Loucy (cell line): ENCODE data around the gene MUC6.

Source experiments
- H2AFZ ChIP-seq: fragments of 200-600 bp; sonication (generic); 2 replicates; pipeline ENCODE4 v1.6.0; 2016; ENCODE audit warnings: antibody characterized with exemption, mild to moderate bottlenecking, low read length, moderate library complexity
- H3F3A ChIP-seq: fragments of 200-600 bp; 2 replicates; pipeline ENCODE4 v1.6.0; 2016; ENCODE audit warnings: antibody characterized with exemption, low read depth, mild to moderate bottlenecking
- H3K27me3 ChIP-seq: fragments of 200-600 bp; sonication (generic); 2 replicates; pipeline ENCODE4 v1.6.1; 2014; ENCODE audit warnings: low read length, mild to moderate bottlenecking; ENCODE audit not compliant: insufficient read depth, poor library complexity, severe bottlenecking
- H3K36me3 ChIP-seq: fragments of 200-600 bp; sonication (generic); 2 replicates; pipeline ENCODE4 v1.6.1; 2016; ENCODE audit warnings: low read length; ENCODE audit not compliant: insufficient read depth
- H3K4me1 ChIP-seq: fragments of 200-600 bp; sonication (generic); 2 replicates; pipeline ENCODE4 v1.5.1; 2014; ENCODE audit warnings: low read length, mild to moderate bottlenecking; ENCODE audit not compliant: insufficient read depth, poor library complexity, severe bottlenecking
- H3K4me2 ChIP-seq: fragments of 200-600 bp; sonication (generic); 2 replicates; pipeline ENCODE4 v1.6.0; 2014; ENCODE audit warnings: antibody characterized with exemption, low read length, low read depth, mild to moderate bottlenecking; ENCODE audit not compliant: poor library complexity, severe bottlenecking
- H3K4me3 ChIP-seq: fragments of 200-600 bp; sonication (generic); 2 replicates; pipeline ENCODE4 v1.5.1; 2014; ENCODE audit warnings: low read length, mild to moderate bottlenecking, mixed read lengths; ENCODE audit not compliant: poor library complexity, severe bottlenecking
- H3K79me2 ChIP-seq: fragments of 200-600 bp; sonication (generic); 2 replicates; pipeline ENCODE4 v1.6.1; 2014; ENCODE audit warnings: low read length; ENCODE audit not compliant: insufficient read depth
- H3K9ac ChIP-seq: fragments of 200-600 bp; sonication (generic); 2 replicates; pipeline ENCODE4 v1.6.0; 2014; ENCODE audit warnings: mild to moderate bottlenecking, low read depth, low read length, moderate library complexity; ENCODE audit not compliant: poor library complexity, severe bottlenecking
- H3K9me2 ChIP-seq: fragments of 200-600 bp; sonication (generic); replicated peaks from 2 replicates; pipeline ENCODE4 v1.6.1; 2016; ENCODE audit warnings: low read depth, low read length, mixed read lengths
- H3K9me3 ChIP-seq: fragments of 200-600 bp; sonication (generic); 2 replicates; pipeline ENCODE4 v1.6.1; 2014; ENCODE audit warnings: mild to moderate bottlenecking, antibody characterized with exemption, low read length, low read depth; ENCODE audit not compliant: insufficient read depth
- H4K20me1 ChIP-seq: fragments of 200-600 bp; sonication (generic); 2 replicates; pipeline ENCODE4 v1.6.0; 2014; ENCODE audit warnings: antibody characterized with exemption, low read length, mild to moderate bottlenecking; ENCODE audit not compliant: insufficient read depth, poor library complexity, severe bottlenecking
- EZH2phosphoT487 ChIP-seq: fragments of 200-600 bp; IDR thresholded peaks from 2 replicates; pipeline ENCODE4 v1.6.1; 2018; ENCODE audit warnings: antibody characterized with exemption, mild to moderate bottlenecking, moderate library complexity, borderline replicate concordance
- TF ChIP-seq, protein P1 (sequence below): fragments of 200-600 bp; sonication (generic); conservative IDR thresholded peaks from 2 replicates; pipeline ENCODE4 v1.5.1; 2014; ENCODE audit warnings: mild to moderate bottlenecking, antibody characterized with exemption, low read length

Gene MUC6

GRCh38 chr11:1003159-1003558, 33.4 kb downstream of the MUC6 start:
- Histone ChIP-seq H3K9me2 (no peaks in the 10 kb centered on the region), H3K4me1 (no peaks in the 10 kb centered on the region), H3K9ac (no peak overlapping the region), H2AFZ (no peak overlapping the region), H3K27me3 (no peaks in the 10 kb centered on the region), H3K9me3 (no peaks in the 10 kb centered on the region), H3K36me3 (peaks cover 72% of the 10 kb centered on the region; the same call in 1 of the 2 replicates), H4K20me1 (peaks cover 4% of the 10 kb centered on the region), H3K4me2 (no peak overlapping the region), H3K4me3 (no peak overlapping the region), H3K79me2 (no peaks in the 10 kb centered on the region), H3F3A (no peaks in the 10 kb centered on the region)
- TF ChIP-seq EZH2phosphoT487, result no peak
- TF ChIP-seq, protein P1, sequence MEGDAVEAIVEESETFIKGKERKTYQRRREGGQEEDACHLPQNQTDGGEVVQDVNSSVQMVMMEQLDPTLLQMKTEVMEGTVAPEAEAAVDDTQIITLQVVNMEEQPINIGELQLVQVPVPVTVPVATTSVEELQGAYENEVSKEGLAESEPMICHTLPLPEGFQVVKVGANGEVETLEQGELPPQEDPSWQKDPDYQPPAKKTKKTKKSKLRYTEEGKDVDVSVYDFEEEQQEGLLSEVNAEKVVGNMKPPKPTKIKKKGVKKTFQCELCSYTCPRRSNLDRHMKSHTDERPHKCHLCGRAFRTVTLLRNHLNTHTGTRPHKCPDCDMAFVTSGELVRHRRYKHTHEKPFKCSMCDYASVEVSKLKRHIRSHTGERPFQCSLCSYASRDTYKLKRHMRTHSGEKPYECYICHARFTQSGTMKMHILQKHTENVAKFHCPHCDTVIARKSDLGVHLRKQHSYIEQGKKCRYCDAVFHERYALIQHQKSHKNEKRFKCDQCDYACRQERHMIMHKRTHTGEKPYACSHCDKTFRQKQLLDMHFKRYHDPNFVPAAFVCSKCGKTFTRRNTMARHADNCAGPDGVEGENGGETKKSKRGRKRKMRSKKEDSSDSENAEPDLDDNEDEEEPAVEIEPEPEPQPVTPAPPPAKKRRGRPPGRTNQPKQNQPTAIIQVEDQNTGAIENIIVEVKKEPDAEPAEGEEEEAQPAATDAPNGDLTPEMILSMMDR, result no peak

GRCh38 chr11:1002406-1002984, 34.0 kb downstream of the MUC6 start:
- H3K79me2 ChIP-seq, result no peaks in the 10 kb centered on the region
- H3K9me2 ChIP-seq, result no peaks in the 10 kb centered on the region
- no peak for TF ChIP-seq EZH2phosphoT487
- TF ChIP-seq, protein P1, result no peak
- H3K4me1 ChIP-seq, result no peaks in the 10 kb centered on the region
- peaks cover 4% of the 10 kb centered on the region for H4K20me1 ChIP-seq
- H3K9me3 ChIP-seq, result no peaks in the 10 kb centered on the region
- H3K4me2 ChIP-seq, result no peak overlapping the region
- H3K9ac ChIP-seq, result no peak overlapping the region
- H3K27me3 ChIP-seq, result no peaks in the 10 kb centered on the region
- H3F3A ChIP-seq, result no peaks in the 10 kb centered on the region
- H3K4me3 ChIP-seq, result no peak overlapping the region
- H3K36me3 ChIP-seq, result peaks cover 67% of the 10 kb centered on the region; the same call in 1 of the 2 replicates
- H2AFZ ChIP-seq, result no peak overlapping the region

DNA sequence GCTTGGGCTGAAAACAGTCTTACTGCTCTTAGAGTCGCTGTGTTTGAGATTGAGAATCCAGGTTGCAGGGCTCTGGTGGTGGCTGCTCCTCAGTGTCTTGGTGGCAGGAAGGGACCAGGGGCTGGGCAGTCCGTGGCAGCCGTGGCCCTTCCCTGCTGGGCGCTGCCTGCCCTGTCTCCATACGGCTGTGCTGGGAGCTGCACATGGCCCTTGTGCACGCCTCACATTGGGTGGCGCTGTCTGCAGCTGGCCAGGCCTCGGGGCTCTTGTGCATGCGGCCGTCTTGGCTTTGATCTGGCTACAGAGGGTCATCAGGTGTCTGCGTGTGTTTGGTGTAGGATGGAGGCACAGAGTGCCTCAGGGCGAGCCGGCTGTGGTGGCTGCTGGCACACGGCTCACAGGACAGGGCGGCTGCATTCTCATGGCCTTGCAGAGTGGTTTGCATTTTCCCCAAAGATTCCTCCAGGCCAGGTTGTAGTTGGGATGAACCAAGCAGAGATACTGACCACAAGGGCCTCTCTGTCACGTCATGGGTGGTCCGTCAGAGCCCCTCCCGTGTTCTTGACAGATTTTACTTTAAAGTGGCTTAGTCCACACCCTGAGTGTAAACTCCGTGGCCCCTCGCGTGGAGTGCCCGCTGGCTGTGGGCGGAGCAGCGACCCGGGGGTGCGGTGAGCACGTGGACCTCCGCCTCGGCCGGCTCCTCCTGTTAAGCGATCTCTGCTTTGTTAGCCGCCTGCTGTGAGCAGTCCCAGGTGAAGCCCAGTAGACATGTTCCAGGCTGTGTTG, 34.7 kb downstream of the MUC6 start:
- H3K36me3 ChIP-seq, result peaks cover 66% of the 10 kb centered on the region; the same call in 1 of the 2 replicates
- no peaks in the 10 kb centered on the region for H3K27me3 ChIP-seq
- no peak overlapping the region for H3K4me3 ChIP-seq
- no peaks in the 10 kb centered on the region for H3K9me2 ChIP-seq
- H3K9ac ChIP-seq, result no peak overlapping the region
- no peaks in the 10 kb centered on the region for H3F3A ChIP-seq
- no peak overlapping the region for H2AFZ ChIP-seq
- H4K20me1 ChIP-seq, result peaks cover 4% of the 10 kb centered on the region
- TF ChIP-seq EZH2phosphoT487, result no peak
- TF ChIP-seq, protein P1, result no peak
- no peaks in the 10 kb centered on the region for H3K79me2 ChIP-seq
- H3K4me1 ChIP-seq, result no peaks in the 10 kb centered on the region
- H3K4me2 ChIP-seq, result no peak overlapping the region
- no peaks in the 10 kb centered on the region for H3K9me3 ChIP-seq
